GM12801 (cell line): ENCODE results near the gene KCTD21.

Experiments
- CTCF ChIP-seq: IDR thresholded peaks from one replicate; pipeline ENCODE4 v1.5.1; 2011; ENCODE audit warnings: control low read depth; ENCODE audit not compliant: insufficient read length; ENCODE audit errors: extremely low read depth

Gene KCTD21

GRCh38 chr11:78208257-78209165 lies 20.1 kb upstream of the KCTD21 start:
- TF ChIP-seq CTCF, result no peak

GRCh38 chr11:78207532-78208256 lies 19.3 kb upstream of the KCTD21 start:
- no peak for TF ChIP-seq CTCF

GRCh38 chr11:78205691-78206090 lies 17.3 kb upstream of the KCTD21 start:
- no peak for TF ChIP-seq CTCF

- no peak for TF ChIP-seq CTCF
These were observed 16.8 kb upstream of the KCTD21 start for GRCh38 chr11:78205256-78205655.

- TF ChIP-seq CTCF, result no peak
These were observed 14.8 kb upstream of the KCTD21 start for GRCh38 chr11:78203184-78203583.

- no peak for TF ChIP-seq CTCF
These were observed 14.3 kb upstream of the KCTD21 start for GRCh38 chr11:78202733-78203167.

- no peak for TF ChIP-seq CTCF
These were observed 12.8 kb upstream of the KCTD21 start for GRCh38 chr11:78201096-78201818.
